Endothelial cell of umbilical vein (primary cell): ENCODE data around the gene CTXND1. TPM values are rescaled to one million over a fixed set of nuclear protein-coding genes. Genes with fewer than 3 reads are reported as not detected.

Experiments
- BruUV-seq: library from RNA; stranded (reverse); fragments of 400-500 nt; replicated peaks from 2 replicates; lab custom pipeline; 2021; lab: Mats Ljungman, UMichigan
- CTCF ChIA-PET: fragments of 300-600, 350-600 bp; sonication (Branson Sonifier 250); formaldehyde crosslinking; loops from one replicate; lab custom pipeline; 2021; ENCODE audit warnings: antibody characterized with exemption, inconsistent platforms; lab: Charles Lee
- POLR2A ChIA-PET: fragments of 300-600, 350-600 bp; sonication (Branson Sonifier 250); formaldehyde crosslinking; loops from one replicate; lab custom pipeline; 2021; ENCODE audit warnings: antibody characterized with exemption, inconsistent platforms; lab: Charles Lee
- DNase-seq: peaks from one replicate; pipeline ENCODE4 v3.0.0-alpha.2; 2011; ENCODE audit warnings: low read depth, low spot score
- FAIRE-seq: peaks from 2 replicates; lab custom pipeline; 2011; peaks lifted over from hg19 to GRCh38; lab: Jason Lieb, UNC
- H2AFZ ChIP-seq: 2 replicates; pipeline ENCODE4 v1.6.0; 2012; ENCODE audit warnings: low read depth, low read length, control low read depth, inconsistent platforms
- H3K27ac ChIP-seq: 2 replicates; pipeline ENCODE4 v1.5.1; 2011; ENCODE audit warnings: low read depth, mild to moderate bottlenecking, control low read depth, low read length, moderate library complexity; ENCODE audit not compliant: insufficient read depth
- H3K27me3 ChIP-seq, 2 experiments: 2 replicates each; pipeline versions ENCODE4 v1.6.0 to v1.6.1; 2011; ENCODE audit warnings: low read length in 2 of 2, mixed read lengths in 1 of 2; ENCODE audit not compliant: control insufficient read depth in 2 of 2, insufficient read depth in 2 of 2
- H3K36me3 ChIP-seq, 2 experiments: 2 replicates in 1 of 2; 3 replicates in 1 of 2; pipeline ENCODE4 v1.5.1; 2011; ENCODE audit warnings: low read length in 2 of 2, mild to moderate bottlenecking in 1 of 2, moderate library complexity in 1 of 2; ENCODE audit not compliant: control insufficient read depth in 2 of 2, insufficient read depth in 2 of 2; ENCODE audit errors: extremely low read depth in 1 of 2
- H3K4me1 ChIP-seq: 3 replicates; pipeline ENCODE4 v1.5.1; 2011; ENCODE audit warnings: mild to moderate bottlenecking, low read length; ENCODE audit not compliant: control insufficient read depth, insufficient read depth; ENCODE audit errors: extremely low read depth
- H3K4me2 ChIP-seq: 2 replicates; pipeline ENCODE4 v1.6.1; 2011; ENCODE audit warnings: low read length, control low read depth, mixed read lengths; ENCODE audit not compliant: insufficient read depth
- H3K4me3 ChIP-seq, 3 experiments: fragments of 200-600 bp in 1 of 3; sonication (generic), shearing (Covaris generic) in 1 of 3; replicated peaks in 1 of 3; 2 replicates each; pipeline ENCODE4 v1.5.1; 2011 to 2016; ENCODE audit warnings: control low read depth in 3 of 3, low read length in 3 of 3, mild to moderate bottlenecking in 2 of 3, inconsistent platforms in 1 of 3, low read depth in 1 of 3, moderate library complexity in 1 of 3; ENCODE audit not compliant: insufficient read depth in 1 of 3
- H3K79me2 ChIP-seq: 2 replicates; pipeline ENCODE4 v1.6.0; 2012; ENCODE audit warnings: low read length, inconsistent platforms; ENCODE audit not compliant: control insufficient read depth, insufficient read depth
- H3K9ac ChIP-seq: replicated peaks from 2 replicates; pipeline ENCODE3; 2011; ENCODE audit warnings: low read length, control low read depth; ENCODE audit not compliant: insufficient read depth; ENCODE audit errors: extremely low read depth
- H3K9me1 ChIP-seq: replicated peaks from 3 replicates; pipeline ENCODE4 v1.6.0; 2011; ENCODE audit warnings: mild to moderate bottlenecking, low read length; ENCODE audit not compliant: control insufficient read depth, insufficient read depth; ENCODE audit errors: extremely low read depth
- H3K9me3 ChIP-seq: replicated peaks from 2 replicates; pipeline ENCODE4 v1.5.1; 2012; ENCODE audit warnings: low read length, inconsistent platforms; ENCODE audit not compliant: control insufficient read depth, insufficient read depth
- H4K20me1 ChIP-seq: replicated peaks from 2 replicates; pipeline ENCODE3; 2011; ENCODE audit warnings: mild to moderate bottlenecking, low read length; ENCODE audit not compliant: control insufficient read depth, insufficient read depth; ENCODE audit errors: extremely low read depth
- EZH2 ChIP-seq: IDR thresholded peaks from 2 replicates; pipeline ENCODE4 v1.6.1; 2012; ENCODE audit warnings: borderline replicate concordance, low read depth, mild to moderate bottlenecking, moderate library complexity, low read length, inconsistent platforms; ENCODE audit not compliant: severe bottlenecking
- FOS ChIP-seq: IDR thresholded peaks from 2 replicates; pipeline ENCODE4 v1.6.1; 2011; ENCODE audit warnings: mild to moderate bottlenecking, low read length, moderate library complexity, borderline replicate concordance; ENCODE audit not compliant: insufficient read depth
- GATA2 ChIP-seq: IDR thresholded peaks from 2 replicates; pipeline ENCODE4 v1.7.0; 2011; ENCODE audit warnings: low read depth, mild to moderate bottlenecking, moderate library complexity, mixed read lengths, low read length; ENCODE audit not compliant: insufficient read length, insufficient read depth
- JUN ChIP-seq: IDR thresholded peaks from 2 replicates; pipeline ENCODE4 v1.6.1; 2011; ENCODE audit warnings: borderline replicate concordance, low read depth; ENCODE audit not compliant: insufficient read length, insufficient read depth
- MYC ChIP-seq: IDR thresholded peaks from one replicate; pipeline ENCODE4 v1.6.1; 2011; ENCODE audit warnings: mild to moderate bottlenecking, low read depth, low read length
- POLR2A ChIP-seq: IDR thresholded peaks from 2 replicates; pipeline ENCODE4 v1.6.1; 2012; ENCODE audit warnings: low read depth, mild to moderate bottlenecking, control low read depth, low read length
- POLR2AphosphoS5 ChIP-seq: IDR thresholded peaks from 2 replicates; pipeline ENCODE4 v1.6.1; 2012; ENCODE audit warnings: low read depth, mild to moderate bottlenecking, control low read depth, low read length, moderate library complexity; ENCODE audit not compliant: insufficient read depth
- dilution Hi-C: fragments of 300-500 bp; cut with MboI; formaldehyde crosslinking; loops from one replicate; pipeline ENCODE4 v1.15.0; 2019; ENCODE audit warnings: low sequenced_read_pairs; ENCODE audit not compliant: extremely low pct_ligation_motif_present
- intact Hi-C: fragments of 100-400 bp; cut with micrococcal nuclease; formaldehyde crosslinking; loops from one replicate; pipeline ENCODE4 v1.10.0; 2022
- polyA plus RNA-seq, 4 experiments: library from polyadenylated mRNA; depleted of rRNA in 3 of 4; stranded (reverse) in 3 of 4; unstranded in 1 of 4; fragments of >200 nt; gene quantifications; 2 replicates each; pipeline versions ENCODE4 v1.2.1 to v1.2.3, GENCODE V29; 2011 to 2012; ENCODE audit warnings: missing spikeins in 1 of 4
- total RNA-seq: library from RNA; stranded (reverse); gene quantifications from 2 replicates; pipeline ENCODE4 v1.2.3, GENCODE V29; 2021
- TF ChIP-seq, protein P1 (sequence below): IDR thresholded peaks from 2 replicates; pipeline ENCODE4 v1.6.1; 2011; ENCODE audit not compliant: insufficient read depth, insufficient read length
- TF ChIP-seq, protein P2 (sequence below), 2 donors: IDR thresholded peaks; 1 replicate in 1 of 2; 2 replicates in 1 of 2; pipeline ENCODE4 v1.5.1; 2011; ENCODE audit warnings: low read length in 2 of 2, mild to moderate bottlenecking in 2 of 2, moderate library complexity in 2 of 2, control low read depth in 1 of 2, inconsistent platforms in 1 of 2, low read depth in 1 of 2; ENCODE audit not compliant: insufficient read depth in 1 of 2; ENCODE audit errors: extremely low read depth in 1 of 2

The CTXND1 gene
- total and polyA plus RNA-seq, 2 donors (not counting 3 experiments of a cell fraction or from before 2014, with no cell fraction given), result not detected

DNA sequence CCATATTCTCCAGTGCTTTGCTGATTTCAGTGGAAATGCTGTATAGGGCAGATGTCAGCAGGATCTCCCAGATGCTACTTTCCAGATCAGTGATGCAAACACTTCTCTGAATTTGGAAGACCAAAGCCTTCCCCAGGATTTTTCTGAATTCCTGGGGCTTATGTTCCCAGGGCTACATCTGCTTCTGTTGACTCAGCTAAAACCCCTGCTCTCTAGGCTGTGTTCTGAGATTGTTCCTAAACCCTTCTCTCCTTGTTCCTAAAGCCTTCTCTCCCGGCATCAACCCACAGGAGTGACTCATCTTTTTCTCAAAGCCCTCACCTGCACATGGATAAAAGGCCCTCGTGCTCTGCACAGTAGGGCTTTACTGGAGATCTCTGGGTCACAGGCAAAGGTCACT lies 63.8 kb downstream of the CTXND1 start:
- H2AFZ ChIP-seq, result no peak overlapping the region
- H4K20me1 ChIP-seq, result no peaks in the 10 kb centered on the region
- FAIRE-seq (no peak), DNase-seq (no peak)
- no peak overlapping the region for H3K4me2 ChIP-seq
- H3K9me1 ChIP-seq, result no peaks in the 10 kb centered on the region
- no peak for TF ChIP-seq POLR2A
- TF ChIP-seq POLR2AphosphoS5, result no peak
- TF ChIP-seq, protein P1, sequence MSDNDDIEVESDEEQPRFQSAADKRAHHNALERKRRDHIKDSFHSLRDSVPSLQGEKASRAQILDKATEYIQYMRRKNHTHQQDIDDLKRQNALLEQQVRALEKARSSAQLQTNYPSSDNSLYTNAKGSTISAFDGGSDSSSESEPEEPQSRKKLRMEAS, result no peak
- no peak for TF ChIP-seq MYC
- TF ChIP-seq, protein P2, sequence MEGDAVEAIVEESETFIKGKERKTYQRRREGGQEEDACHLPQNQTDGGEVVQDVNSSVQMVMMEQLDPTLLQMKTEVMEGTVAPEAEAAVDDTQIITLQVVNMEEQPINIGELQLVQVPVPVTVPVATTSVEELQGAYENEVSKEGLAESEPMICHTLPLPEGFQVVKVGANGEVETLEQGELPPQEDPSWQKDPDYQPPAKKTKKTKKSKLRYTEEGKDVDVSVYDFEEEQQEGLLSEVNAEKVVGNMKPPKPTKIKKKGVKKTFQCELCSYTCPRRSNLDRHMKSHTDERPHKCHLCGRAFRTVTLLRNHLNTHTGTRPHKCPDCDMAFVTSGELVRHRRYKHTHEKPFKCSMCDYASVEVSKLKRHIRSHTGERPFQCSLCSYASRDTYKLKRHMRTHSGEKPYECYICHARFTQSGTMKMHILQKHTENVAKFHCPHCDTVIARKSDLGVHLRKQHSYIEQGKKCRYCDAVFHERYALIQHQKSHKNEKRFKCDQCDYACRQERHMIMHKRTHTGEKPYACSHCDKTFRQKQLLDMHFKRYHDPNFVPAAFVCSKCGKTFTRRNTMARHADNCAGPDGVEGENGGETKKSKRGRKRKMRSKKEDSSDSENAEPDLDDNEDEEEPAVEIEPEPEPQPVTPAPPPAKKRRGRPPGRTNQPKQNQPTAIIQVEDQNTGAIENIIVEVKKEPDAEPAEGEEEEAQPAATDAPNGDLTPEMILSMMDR (IDR thresholded peaks at IDR 0.05; ENCODE audit: extremely low read depth in 1 of 2, insufficient read depth in 1 of 2, low read depth in 1 of 2, low read length in 2 of 2), result no peak
- TF ChIP-seq FOS, result no peak
- no peak for TF ChIP-seq GATA2
- no peak for TF ChIP-seq EZH2
- TF ChIP-seq JUN, result no peak
- no peak overlapping the region for H3K9ac ChIP-seq
- intact Hi-C loops, result no loop called here
- no peak overlapping the region for H3K4me3 ChIP-seq
- no peak overlapping the region for H3K27ac ChIP-seq
- CTCF ChIA-PET, result interaction anchor here (0.8 kb wide), 1 partner anchor 15 kb away, joined by 3 read pairs; no protein-coding TSS in a partner anchor
- POLR2A ChIA-PET, result no interaction called here
- no peaks in the 10 kb centered on the region for H3K36me3 ChIP-seq
- dilution Hi-C loops, result no loop called here
- no TSS peak for BruUV-seq
- peaks cover 7% of the 10 kb centered on the region for H3K4me1 ChIP-seq
- H3K27me3 ChIP-seq, result no peaks in the 10 kb centered on the region
- H3K9me3 ChIP-seq, result no peaks in the 10 kb centered on the region
- no peaks in the 10 kb centered on the region for H3K79me2 ChIP-seq
